HepG2 (cell line): Measurements from ENCODE around the gene SOAT2. TPM values are rescaled to one million over a fixed set of nuclear protein-coding genes. Genes with fewer than 3 reads are reported as not detected.
A peak's percentile ranks its signal among the peaks of the same experiment; 100 is the strongest.

Experiments
- CCDC6 ChIP-seq: sonication (generic); formaldehyde crosslinking; IDR thresholded peaks from 2 replicates; pipeline ENCODE4 v1.8.1; 2022; ENCODE audit warnings: mild to moderate bottlenecking, missing genetic modification reagents, moderate library complexity
- CHD4 ChIP-seq: fragments of 200-600 bp; sonication (generic); IDR thresholded peaks from 2 replicates; pipeline ENCODE4 v1.7.0; 2017; ENCODE audit warnings: mild to moderate bottlenecking, low read length, borderline replicate concordance
- DNMT3B ChIP-seq: conservative IDR thresholded peaks from 2 replicates; pipeline ENCODE4 v1.6.1; 2016; ENCODE audit warnings: missing biosample characterization, control low read depth
- GATAD2A ChIP-seq: IDR thresholded peaks from 2 replicates; pipeline ENCODE4 v1.6.1; 2016
- JUNB ChIP-seq: sonication (generic); formaldehyde crosslinking; IDR thresholded peaks from 2 replicates; pipeline ENCODE4 v1.8.0; 2022; ENCODE audit warnings: missing genetic modification reagents, mild to moderate bottlenecking, borderline replicate concordance
- KDM2A ChIP-seq: sonication (generic); formaldehyde crosslinking; IDR thresholded peaks from 2 replicates; pipeline ENCODE4 v1.4.0; 2020; ENCODE audit warnings: low read depth, missing genetic modification reagents, borderline replicate concordance
- KDM5A ChIP-seq: fragments of 200-600 bp; sonication (generic); IDR thresholded peaks from 2 replicates; pipeline ENCODE4 v1.7.0; 2018; ENCODE audit warnings: antibody characterized with exemption, mild to moderate bottlenecking, low read length, borderline replicate concordance
- SALL1 ChIP-seq: sonication (generic); formaldehyde crosslinking; IDR thresholded peaks from 2 replicates; pipeline ENCODE4 v1.8.0; 2022; ENCODE audit warnings: mild to moderate bottlenecking, missing genetic modification reagents
- TOPORS ChIP-seq: sonication (generic); formaldehyde crosslinking; IDR thresholded peaks from 2 replicates; pipeline ENCODE4 v1.8.0; 2023; ENCODE audit warnings: mild to moderate bottlenecking, missing genetic modification reagents
- ZNF329 ChIP-seq: sonication (generic); formaldehyde crosslinking; IDR thresholded peaks from 2 replicates; pipeline ENCODE4 v1.9.0; 2021; ENCODE audit warnings: low read depth, mild to moderate bottlenecking, missing genetic modification reagents
- ZNF335 ChIP-seq: sonication (generic); formaldehyde crosslinking; IDR thresholded peaks from 2 replicates; pipeline ENCODE4 v1.4.0; 2020; ENCODE audit warnings: missing genetic modification reagents
- ZNF747 ChIP-seq: sonication (generic); formaldehyde crosslinking; IDR thresholded peaks from 2 replicates; pipeline ENCODE4 v1.8.1; 2023; ENCODE audit warnings: missing genetic modification reagents, mild to moderate bottlenecking, borderline replicate concordance
- ZSCAN20 ChIP-seq: sonication (generic); formaldehyde crosslinking; IDR thresholded peaks from 2 replicates; pipeline ENCODE4 v1.4.0; 2020; ENCODE audit warnings: missing genetic modification reagents, mild to moderate bottlenecking, borderline replicate concordance
- polyA plus RNA-seq, 8 experiments: library from polyadenylated mRNA; depleted of rRNA in 3 of 8; stranded (reverse) in 7 of 8; unstranded in 1 of 8; fragments of >200 nt; fragmentation: Illumina TruSeq in 4 of 8; extraction: Trizol in 4 of 8; gene quantifications; 2 replicates each; pipeline versions ENCODE4 v1.2.1 to v1.2.3, GENCODE V29; 2011 to 2016; ENCODE audit warnings: low read depth in 4 of 8, missing spikeins in 1 of 8, mixed read lengths in 1 of 8; ENCODE audit not compliant: insufficient read depth in 1 of 8
- total RNA-seq, 5 experiments: library from RNA; depleted of rRNA; stranded (reverse); fragments of >200 nt; fragmentation: Illumina TruSeq; extraction: Trizol; gene quantifications; 2 replicates each; pipeline ENCODE4 v1.2.3, GENCODE V29; 2016; ENCODE audit warnings: low read depth in 1 of 5
- TF ChIP-seq, protein P1 (sequence below): sonication (generic); formaldehyde crosslinking; IDR thresholded peaks from 2 replicates; pipeline ENCODE4 v1.4.0; 2020; ENCODE audit warnings: missing genetic modification reagents
- TF ChIP-seq, protein P2 (sequence below): IDR thresholded peaks from 2 replicates; pipeline ENCODE4 v1.6.1; 2016
- TF ChIP-seq, protein P3 (sequence below): sonication (generic); formaldehyde crosslinking; IDR thresholded peaks from 2 replicates; pipeline ENCODE4 v1.5.1; 2020; ENCODE audit warnings: missing genetic modification reagents, mild to moderate bottlenecking, borderline replicate concordance
- TF ChIP-seq, protein P4 (sequence below): sonication (generic); formaldehyde crosslinking; IDR thresholded peaks from 2 replicates; pipeline ENCODE4 v1.5.1; 2020; ENCODE audit warnings: mild to moderate bottlenecking, missing genetic modification reagents, borderline replicate concordance

The SOAT2 gene
- total and polyA plus RNA-seq, 2 of the 13 experiments (the other 11 are each of a cell fraction or from before 2014, with no cell fraction given): 14.9 to 108 TPM

DNA sequence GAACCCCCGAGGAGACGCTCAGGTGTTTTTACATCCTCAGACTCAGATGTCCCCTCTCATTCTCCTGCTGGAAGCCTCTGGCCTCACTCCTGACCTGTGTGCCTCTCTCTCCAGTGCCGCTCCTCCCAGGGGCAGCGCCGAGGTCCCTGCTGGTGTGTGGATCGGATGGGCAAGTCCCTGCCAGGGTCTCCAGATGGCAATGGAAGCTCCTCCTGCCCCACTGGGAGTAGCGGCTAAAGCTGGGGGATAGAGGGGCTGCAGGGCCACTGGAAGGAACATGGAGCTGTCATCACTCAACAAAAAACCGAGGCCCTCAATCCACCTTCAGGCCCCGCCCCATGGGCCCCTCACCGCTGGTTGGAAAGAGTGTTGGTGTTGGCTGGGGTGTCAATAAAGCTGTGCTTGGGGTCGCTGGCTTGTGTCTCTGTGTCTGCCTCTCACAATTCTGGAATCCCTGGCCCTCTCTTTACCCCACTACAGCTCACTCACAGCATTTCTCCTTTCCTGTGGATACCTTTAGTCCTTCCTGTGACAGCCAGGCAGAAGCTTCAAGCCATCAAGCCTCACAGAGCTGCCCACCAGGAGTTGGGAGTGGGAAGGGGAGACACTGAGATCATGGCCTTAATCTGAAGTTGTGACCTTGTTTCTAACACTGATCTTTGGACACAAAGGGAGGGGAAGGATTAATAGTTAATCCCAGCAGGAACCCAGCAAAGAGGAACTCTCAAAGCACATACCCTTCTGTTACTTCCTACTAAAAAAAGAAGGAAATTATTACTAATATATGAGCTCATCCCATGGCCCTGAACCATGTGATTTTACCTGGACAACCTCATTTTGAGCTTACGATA lies 1.1 kb upstream of the SOAT2 start (continued):
- TF ChIP-seq TOPORS (CRISPR knock-in tag): no peak
- no peak for TF ChIP-seq CHD4
- no peak for TF ChIP-seq ZSCAN20 (CRISPR knock-in tag)
- TF ChIP-seq, protein P1, sequence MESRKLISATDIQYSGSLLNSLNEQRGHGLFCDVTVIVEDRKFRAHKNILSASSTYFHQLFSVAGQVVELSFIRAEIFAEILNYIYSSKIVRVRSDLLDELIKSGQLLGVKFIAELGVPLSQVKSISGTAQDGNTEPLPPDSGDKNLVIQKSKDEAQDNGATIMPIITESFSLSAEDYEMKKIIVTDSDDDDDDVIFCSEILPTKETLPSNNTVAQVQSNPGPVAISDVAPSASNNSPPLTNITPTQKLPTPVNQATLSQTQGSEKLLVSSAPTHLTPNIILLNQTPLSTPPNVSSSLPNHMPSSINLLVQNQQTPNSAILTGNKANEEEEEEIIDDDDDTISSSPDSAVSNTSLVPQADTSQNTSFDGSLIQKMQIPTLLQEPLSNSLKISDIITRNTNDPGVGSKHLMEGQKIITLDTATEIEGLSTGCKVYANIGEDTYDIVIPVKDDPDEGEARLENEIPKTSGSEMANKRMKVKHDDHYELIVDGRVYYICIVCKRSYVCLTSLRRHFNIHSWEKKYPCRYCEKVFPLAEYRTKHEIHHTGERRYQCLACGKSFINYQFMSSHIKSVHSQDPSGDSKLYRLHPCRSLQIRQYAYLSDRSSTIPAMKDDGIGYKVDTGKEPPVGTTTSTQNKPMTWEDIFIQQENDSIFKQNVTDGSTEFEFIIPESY (CRISPR knock-in tag): no peak
- TF ChIP-seq, protein P2, sequence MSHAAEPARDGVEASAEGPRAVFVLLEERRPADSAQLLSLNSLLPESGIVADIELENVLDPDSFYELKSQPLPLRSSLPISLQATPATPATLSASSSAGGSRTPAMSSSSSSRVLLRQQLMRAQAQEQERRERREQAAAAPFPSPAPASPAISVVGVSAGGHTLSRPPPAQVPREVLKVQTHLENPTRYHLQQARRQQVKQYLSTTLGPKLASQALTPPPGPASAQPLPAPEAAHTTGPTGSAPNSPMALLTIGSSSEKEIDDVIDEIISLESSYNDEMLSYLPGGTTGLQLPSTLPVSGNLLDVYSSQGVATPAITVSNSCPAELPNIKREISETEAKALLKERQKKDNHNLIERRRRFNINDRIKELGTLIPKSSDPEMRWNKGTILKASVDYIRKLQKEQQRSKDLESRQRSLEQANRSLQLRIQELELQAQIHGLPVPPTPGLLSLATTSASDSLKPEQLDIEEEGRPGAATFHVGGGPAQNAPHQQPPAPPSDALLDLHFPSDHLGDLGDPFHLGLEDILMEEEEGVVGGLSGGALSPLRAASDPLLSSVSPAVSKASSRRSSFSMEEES (CRISPR knock-in tag): 0 out of 2 replicates have a peak, but pooled peaks have one; percentile 27
- TF ChIP-seq DNMT3B (CRISPR knock-in tag): no peak
- peak; percentile 28 for TF ChIP-seq GATAD2A (CRISPR knock-in tag)
- no peak for TF ChIP-seq ZNF335 (CRISPR knock-in tag)
- no peak for TF ChIP-seq KDM2A (CRISPR knock-in tag)
- no peak for TF ChIP-seq KDM5A
- no peak for TF ChIP-seq ZNF747
- TF ChIP-seq SALL1 (CRISPR knock-in tag): peak; percentile 47; the same call in 1 of the 2 replicates
- TF ChIP-seq, protein P3, sequence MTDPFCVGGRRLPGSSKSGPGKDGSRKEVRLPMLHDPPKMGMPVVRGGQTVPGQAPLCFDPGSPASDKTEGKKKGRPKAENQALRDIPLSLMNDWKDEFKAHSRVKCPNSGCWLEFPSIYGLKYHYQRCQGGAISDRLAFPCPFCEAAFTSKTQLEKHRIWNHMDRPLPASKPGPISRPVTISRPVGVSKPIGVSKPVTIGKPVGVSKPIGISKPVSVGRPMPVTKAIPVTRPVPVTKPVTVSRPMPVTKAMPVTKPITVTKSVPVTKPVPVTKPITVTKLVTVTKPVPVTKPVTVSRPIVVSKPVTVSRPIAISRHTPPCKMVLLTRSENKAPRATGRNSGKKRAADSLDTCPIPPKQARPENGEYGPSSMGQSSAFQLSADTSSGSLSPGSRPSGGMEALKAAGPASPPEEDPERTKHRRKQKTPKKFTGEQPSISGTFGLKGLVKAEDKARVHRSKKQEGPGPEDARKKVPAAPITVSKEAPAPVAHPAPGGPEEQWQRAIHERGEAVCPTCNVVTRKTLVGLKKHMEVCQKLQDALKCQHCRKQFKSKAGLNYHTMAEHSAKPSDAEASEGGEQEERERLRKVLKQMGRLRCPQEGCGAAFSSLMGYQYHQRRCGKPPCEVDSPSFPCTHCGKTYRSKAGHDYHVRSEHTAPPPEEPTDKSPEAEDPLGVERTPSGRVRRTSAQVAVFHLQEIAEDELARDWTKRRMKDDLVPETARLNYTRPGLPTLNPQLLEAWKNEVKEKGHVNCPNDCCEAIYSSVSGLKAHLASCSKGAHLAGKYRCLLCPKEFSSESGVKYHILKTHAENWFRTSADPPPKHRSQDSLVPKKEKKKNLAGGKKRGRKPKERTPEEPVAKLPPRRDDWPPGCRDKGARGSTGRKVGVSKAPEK (CRISPR knock-in tag): no peak
- TF ChIP-seq, protein P4, sequence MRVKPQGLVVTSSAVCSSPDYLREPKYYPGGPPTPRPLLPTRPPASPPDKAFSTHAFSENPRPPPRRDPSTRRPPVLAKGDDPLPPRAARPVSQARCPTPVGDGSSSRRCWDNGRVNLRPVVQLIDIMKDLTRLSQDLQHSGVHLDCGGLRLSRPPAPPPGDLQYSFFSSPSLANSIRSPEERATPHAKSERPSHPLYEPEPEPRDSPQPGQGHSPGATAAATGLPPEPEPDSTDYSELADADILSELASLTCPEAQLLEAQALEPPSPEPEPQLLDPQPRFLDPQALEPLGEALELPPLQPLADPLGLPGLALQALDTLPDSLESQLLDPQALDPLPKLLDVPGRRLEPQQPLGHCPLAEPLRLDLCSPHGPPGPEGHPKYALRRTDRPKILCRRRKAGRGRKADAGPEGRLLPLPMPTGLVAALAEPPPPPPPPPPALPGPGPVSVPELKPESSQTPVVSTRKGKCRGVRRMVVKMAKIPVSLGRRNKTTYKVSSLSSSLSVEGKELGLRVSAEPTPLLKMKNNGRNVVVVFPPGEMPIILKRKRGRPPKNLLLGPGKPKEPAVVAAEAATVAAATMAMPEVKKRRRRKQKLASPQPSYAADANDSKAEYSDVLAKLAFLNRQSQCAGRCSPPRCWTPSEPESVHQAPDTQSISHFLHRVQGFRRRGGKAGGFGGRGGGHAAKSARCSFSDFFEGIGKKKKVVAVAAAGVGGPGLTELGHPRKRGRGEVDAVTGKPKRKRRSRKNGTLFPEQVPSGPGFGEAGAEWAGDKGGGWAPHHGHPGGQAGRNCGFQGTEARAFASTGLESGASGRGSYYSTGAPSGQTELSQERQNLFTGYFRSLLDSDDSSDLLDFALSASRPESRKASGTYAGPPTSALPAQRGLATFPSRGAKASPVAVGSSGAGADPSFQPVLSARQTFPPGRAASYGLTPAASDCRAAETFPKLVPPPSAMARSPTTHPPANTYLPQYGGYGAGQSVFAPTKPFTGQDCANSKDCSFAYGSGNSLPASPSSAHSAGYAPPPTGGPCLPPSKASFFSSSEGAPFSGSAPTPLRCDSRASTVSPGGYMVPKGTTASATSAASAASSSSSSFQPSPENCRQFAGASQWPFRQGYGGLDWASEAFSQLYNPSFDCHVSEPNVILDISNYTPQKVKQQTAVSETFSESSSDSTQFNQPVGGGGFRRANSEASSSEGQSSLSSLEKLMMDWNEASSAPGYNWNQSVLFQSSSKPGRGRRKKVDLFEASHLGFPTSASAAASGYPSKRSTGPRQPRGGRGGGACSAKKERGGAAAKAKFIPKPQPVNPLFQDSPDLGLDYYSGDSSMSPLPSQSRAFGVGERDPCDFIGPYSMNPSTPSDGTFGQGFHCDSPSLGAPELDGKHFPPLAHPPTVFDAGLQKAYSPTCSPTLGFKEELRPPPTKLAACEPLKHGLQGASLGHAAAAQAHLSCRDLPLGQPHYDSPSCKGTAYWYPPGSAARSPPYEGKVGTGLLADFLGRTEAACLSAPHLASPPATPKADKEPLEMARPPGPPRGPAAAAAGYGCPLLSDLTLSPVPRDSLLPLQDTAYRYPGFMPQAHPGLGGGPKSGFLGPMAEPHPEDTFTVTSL (CRISPR knock-in tag): peak; percentile 58; the same call in 1 of the 2 replicates
- no peak for TF ChIP-seq CCDC6
- no peak for TF ChIP-seq JUNB (CRISPR knock-in tag)
- no peak for TF ChIP-seq ZNF329 (CRISPR knock-in tag)
